NCI-H2081 (cell line): ENCODE measurements around the gene ARHGEF11.

Experiments used
- DNase-seq, 2 experiments: peaks; one replicate each; lab custom pipeline; 2025; lab: John Stamatoyannopoulos, UW

ARHGEF11 gene

GRCh38 chr1:156951371-156951770 lies 94.2 kb downstream of the ARHGEF11 start:
- no peak for DNase-seq

DNA sequence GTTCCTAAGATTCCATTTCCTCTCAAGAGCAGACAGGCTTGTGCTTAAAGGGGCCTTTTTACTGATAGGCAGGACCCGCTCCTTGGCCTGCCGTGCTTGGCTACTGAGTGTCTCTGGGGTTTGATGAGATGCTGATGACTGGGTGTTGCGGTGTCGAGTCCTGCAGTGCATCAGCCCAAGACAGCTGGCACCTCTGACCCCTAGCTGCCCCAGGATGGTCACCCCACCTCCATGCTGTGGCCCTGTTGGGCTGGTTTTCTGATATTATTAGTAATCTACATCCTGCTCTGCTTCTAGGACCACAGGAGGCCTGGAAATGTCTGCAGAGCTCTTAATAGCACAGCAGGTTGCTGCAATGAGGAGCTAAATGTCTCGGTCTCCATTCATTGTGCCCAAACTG lies 96.4 kb downstream of the ARHGEF11 start:
- no peak for DNase-seq

- DNase-seq: no peak
These were observed 96.8 kb downstream of the ARHGEF11 start for GRCh38 chr1:156948708-156949107.

DNA sequence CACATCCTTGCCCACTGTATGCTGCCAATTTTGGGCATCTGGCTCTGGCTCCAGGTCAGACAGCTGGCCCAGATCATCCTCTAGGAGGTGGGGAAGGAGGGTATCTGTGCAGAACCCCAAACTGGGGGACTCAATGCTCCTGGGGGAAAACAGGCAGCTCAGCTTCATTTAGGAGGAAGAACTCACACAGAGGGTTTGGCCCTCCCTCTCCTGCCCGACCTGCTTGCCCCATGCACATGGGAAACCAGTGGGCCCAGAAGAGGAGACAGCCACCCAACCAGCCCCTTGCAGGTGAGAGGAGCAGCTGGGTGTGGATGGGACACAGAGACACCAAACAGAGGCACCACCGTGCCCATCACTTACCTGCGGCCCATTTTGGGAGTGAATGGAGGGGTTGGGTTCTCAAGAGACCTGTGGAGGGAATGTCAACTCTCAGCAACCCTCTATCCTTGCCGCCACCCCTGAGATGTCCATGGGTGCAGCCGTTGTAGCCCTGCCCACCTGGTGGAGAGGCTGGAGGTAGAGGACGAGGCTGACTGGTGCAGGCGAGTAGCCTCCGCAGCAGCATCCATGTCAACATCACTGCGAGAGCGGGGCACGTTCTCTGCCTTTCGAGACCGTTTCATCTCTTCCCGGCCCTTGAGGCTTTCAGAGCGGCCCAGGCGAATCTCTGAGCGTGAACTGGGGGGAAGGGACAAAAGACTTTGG lies 97.6 kb downstream of the ARHGEF11 start:
- no peak for DNase-seq

DNA sequence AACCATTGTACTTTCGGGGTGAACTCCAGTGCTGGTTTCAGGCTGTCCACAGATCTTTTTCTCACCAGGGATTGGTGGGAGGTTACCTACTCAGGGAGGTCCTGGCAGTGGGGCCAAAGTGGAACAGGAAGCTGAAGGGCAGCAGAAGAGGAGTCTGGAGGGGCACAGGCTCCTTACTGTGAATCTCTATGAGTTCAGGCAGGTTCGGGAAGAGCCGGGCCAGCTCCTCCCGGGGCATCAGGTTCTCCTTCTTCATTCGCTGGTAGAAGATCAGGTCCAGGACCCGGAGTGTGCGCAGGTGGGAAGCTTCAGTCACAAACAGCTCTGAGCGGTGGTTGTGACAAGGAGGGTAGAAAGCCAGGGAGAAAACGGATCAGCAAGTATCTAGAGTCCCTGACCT lies 98.4 kb downstream of the ARHGEF11 start:
- DNase-seq: no peak

- peak; percentile 19 to 55 for DNase-seq
These were observed 99.5 kb downstream of the ARHGEF11 start for GRCh38 chr1:156945881-156946661.

- no peak for DNase-seq
These were observed 100.7 kb downstream of the ARHGEF11 start for GRCh38 chr1:156944848-156945247.

GRCh38 chr1:156944268-156944667 lies 101.3 kb downstream of the ARHGEF11 start:
- no peak for DNase-seq

DNA sequence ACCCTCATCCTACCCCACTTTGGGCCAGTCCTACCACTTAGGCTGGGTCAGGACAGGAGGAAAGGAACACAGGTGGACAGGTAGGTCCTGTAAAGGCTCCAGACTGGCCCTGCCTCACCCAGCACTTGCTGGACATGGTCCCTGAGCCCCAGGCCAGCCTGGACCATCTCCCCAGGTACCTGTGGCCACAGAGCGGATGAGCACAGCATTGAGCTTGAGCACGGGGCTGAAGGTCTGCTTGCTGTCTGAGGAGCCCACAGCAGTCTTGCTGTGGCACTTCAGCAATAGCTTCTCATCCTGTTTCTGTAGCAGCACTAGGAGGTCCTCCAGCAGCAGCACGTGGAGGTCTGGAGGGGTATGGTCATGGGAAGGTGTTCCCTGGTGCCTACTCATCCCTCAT lies 101.8 kb downstream of the ARHGEF11 start:
- no peak for DNase-seq

- DNase-seq: no peak
These were observed 103.0 kb downstream of the ARHGEF11 start for GRCh38 chr1:156942576-156942975.

GRCh38 chr1:156942176-156942575 lies 103.4 kb downstream of the ARHGEF11 start:
- DNase-seq: no peak

DNA sequence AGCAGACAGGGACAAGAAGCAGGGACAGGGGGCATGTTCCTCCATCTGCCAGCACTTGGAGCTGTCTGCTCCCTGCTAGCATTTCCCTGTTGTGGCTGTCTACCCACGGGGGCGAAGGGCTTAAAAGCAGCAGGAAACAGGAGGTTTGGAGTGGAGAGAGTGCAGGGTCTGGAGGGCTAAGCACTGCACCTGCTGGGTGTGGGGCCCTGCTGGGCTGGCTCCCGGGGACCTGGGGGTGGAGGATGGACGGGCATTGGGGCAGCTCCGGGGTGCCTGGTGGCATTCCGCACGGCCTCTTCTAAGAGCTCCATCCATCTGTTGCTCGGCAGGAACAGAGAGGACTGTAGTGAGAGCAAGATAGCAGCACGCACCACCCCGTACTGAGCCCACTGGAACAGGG lies 103.9 kb downstream of the ARHGEF11 start:
- no peak for DNase-seq

GRCh38 chr1:156939786-156940334 lies 105.7 kb downstream of the ARHGEF11 start:
- DNase-seq: no peak

DNA sequence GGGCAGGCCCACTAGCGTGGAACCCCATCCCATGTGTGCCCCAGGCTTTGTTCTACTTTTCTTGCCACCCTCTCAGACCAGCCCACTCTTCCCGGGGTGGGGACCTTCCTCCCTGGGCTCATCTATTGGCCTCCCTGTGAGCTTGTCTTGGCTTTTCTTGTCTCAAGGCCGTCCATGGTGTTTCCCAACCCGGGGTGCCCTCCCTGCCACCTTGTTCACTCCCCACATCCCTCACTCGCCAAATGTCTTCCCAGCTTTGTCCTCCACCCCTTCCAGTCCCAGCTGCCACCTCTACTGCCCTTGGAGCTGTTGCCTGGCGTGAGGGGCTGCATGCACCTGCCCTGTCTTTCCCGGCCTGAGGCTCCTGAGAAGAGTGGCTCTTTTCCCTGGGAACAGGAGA lies 106.7 kb downstream of the ARHGEF11 start:
- no peak for DNase-seq

DNA sequence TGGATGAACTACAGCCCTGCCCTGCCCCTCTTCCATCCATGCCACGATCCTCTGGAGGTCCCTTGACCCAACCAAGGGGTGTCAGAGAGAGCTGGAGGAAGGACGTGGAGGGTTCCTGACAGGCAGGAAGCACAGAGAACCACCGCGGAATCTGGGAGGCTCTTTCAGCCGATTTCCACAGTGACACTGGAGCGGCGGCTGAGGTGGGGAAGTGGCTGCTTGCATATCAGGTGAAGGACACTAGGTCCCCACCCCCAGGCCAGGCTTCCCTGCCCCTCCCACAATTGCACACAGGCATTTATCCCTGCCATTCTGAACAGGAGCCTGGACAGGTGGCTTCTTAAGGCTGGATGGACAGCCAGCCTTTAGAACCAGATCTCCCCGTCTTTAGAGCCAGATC lies 107.7 kb downstream of the ARHGEF11 start:
- no peak for DNase-seq

GRCh38 chr1:156936721-156937220 lies 108.8 kb downstream of the ARHGEF11 start:
- DNase-seq: no peak

DNA sequence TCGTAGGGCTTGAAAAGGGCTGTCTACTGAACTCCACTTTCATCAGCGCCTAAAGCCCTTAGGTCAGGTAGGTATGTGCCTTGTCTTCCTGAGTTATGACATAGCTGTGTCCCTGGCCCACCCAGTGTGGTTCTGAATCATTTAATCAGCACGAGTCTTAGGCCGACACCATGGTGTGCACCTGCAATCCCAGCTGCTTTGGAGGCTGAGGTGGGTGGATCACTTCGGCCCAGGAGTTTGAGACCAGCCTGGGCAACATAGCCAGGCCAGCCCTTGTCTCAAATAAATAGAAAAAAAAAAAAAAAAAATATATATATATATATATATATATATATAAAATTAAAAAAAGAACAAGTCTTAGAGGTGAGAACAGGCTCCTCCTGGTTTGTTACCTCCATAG lies 109.4 kb downstream of the ARHGEF11 start:
- DNase-seq: no peak

DNA sequence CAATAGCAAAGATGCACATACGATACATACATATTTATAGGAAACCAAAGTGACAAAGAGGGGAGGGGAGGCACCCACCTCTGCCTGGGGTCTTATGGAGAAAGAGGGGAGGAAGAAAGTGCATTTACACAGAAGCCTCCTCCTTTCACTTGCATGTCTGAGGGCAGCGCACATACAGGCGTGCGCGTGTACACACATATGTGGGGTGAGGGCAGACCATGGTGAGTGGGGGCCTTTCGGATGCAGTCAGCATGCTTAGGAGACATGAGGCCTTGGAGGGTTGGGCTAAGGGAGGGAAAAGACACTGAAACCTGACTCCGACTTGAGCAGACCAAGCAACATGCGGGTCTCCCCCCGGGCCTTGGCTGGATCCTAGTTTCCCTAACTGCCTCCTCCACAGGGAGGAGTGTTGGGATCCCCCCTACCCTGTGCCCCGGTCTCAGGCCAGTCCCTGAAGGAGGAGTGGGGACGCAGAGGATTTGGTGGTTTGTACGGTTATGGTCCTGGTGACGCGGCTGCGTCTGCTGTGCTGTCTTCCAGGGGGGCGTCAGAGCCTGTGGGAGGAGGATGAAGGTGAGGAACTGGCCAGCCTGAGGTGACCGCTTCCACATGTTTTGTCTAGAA lies 109.9 kb downstream of the ARHGEF11 start:
- no peak for DNase-seq

DNA sequence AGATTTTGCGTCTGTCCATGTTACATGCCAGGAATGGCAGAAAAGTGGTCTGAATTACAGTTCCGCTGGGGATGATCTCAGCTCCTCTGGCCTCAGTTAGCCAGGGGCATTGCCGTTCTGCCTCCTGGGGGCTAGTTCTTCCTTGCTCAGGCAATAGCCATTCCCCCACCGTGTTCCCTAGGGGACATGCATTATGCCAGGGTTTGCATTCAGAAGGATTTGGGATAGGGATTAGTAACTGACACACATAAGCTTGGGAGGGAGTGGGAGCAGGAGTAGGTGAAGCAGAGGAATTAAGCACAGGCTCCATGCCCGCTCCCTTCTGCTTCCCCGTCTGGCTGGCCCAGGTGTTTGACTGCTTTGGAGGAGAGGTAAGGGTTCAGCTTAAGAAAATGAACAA lies 112.4 kb downstream of the ARHGEF11 start:
- no peak for DNase-seq

DNA sequence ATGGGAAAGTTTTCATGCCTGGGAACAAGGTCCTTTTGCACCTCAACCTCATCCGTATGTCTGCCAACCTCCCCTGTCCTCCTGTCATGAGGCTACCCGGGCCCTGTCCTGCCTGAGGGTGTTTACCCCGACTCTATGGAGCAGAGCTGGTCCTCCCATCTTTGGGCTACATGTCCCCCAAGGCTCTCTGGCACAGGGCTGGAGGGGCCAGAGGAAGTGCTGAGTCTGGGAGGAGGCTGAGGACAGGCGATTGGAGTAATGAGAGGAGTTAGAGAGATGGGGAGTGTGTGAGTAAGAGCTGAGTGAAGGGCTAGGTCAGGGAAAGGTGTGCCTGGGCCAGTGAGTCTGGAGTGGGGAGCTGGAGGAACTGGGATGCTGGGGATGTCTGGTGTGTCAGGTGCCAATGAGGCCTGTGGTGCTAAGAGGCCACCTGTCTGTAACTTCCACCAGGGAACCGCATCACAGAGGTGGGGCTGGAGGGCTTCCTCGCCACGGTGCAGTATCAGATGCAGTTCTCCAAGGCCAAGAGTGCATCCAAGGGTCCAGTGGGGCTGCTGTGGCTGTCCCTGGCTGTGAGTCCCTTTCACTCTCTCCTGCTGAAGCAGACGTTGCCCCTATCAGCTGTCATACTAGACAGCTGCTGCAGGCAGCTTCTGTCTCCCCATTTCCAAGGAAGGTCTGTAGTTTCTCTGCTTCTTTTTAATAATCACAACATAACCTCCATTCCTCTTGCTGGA lies 113.4 kb downstream of the ARHGEF11 start:
- no peak for DNase-seq

GRCh38 chr1:156931211-156931952 lies 114.2 kb downstream of the ARHGEF11 start:
- no peak for DNase-seq
